ENCODE measurements around the gene RAB11A.

The RAB11A gene

DNA sequence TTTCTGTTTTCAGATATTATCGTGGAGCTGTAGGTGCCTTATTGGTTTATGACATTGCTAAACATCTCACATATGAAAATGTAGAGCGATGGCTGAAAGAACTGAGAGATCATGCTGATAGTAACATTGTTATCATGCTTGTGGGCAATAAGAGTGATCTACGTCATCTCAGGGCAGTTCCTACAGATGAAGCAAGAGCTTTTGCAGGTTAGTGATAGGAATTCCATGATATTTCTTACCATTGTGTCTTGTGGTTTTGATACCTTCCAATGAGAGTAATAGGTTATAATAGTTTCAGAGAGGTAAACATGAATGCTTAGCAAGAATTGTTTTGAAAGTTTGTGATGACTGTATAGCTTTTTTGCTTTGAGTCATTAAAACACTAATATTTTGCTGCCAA is 8.5 kb downstream of the RAB11A start:
- Histone ChIP-seq H3K27ac (no peak overlapping the region), H3K4me3 (no peak overlapping the region)

DNA sequence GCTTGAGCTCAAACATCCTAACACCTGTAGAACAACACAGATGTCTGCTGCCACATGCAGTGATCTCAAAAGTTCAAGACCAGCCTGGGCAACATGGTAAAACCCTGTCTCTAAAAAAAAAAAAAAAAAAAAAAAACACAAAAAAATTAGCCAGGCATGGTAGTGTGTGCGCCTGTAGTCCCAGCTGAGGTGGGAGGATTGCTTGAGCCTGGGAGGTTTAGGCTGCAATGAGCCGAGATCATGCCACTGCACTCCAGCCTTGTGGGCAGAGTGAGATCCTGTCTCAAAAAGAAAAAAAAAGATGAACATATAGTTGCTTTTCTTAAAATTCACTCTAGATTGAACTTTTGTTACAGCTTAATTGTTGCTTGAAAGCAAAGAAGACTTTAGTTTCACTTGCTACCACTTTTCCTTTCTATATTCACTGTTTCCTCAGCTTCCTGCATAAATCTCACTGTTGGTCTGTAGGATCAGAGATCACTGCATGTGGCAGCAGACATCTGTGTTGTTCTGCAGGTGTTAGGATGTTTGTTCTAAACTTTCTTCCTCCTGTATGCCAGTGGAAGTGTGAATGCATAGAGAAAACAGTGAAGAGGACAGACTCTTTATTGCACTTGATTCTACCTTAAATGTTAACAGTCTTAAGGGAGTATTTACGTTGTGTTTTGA is 12.6 kb downstream of the RAB11A start:
- no peak overlapping the region for H3K27ac ChIP-seq
- H3K4me3 ChIP-seq: no peak overlapping the region

DNA sequence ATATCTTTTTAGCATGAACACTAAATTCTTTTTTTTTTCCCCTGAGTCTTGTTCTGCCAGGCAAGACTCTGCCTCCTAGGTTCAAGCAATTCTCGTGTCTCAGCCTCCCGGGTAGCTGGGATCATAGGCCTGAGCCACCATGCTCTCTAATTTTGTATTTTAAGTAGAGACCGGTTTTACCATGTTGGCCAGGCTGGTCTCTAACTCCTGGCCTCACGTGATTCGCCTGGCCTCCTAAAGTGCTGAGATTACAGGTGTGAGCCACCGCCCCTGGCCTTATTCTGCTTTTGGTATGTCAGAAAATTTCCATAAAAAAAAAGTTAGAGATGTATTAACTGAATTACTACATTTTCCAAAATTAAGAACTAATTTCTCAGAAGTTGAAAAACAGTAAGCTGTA is 14.3 kb downstream of the RAB11A start:
- Histone ChIP-seq H3K4me3 (no peak overlapping the region), H3K27ac (no peak overlapping the region)

DNA sequence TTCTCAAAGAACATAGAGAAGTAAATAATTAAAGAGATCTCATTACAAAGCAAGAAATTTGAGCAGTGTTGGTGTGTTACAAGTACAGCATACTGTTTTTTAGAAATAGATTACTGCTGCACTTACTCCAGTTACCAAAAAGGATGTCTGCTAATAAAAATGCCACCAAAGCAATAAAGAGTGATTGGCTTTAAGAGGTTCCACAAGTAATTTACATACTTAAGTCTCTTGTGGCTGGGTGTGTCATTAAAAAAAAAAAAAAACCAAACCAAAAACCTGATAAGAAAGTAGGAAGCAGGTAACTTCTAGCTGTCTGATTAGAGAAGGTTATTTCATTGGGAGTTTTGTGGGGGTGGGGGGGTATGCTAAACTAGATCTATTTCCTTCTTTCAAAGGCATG is 15.2 kb downstream of the RAB11A start:
- peak overlapping the region in 1 of 21 experiments; percentile 1 for H3K27ac ChIP-seq
- no peak overlapping the region for H3K4me3 ChIP-seq

DNA sequence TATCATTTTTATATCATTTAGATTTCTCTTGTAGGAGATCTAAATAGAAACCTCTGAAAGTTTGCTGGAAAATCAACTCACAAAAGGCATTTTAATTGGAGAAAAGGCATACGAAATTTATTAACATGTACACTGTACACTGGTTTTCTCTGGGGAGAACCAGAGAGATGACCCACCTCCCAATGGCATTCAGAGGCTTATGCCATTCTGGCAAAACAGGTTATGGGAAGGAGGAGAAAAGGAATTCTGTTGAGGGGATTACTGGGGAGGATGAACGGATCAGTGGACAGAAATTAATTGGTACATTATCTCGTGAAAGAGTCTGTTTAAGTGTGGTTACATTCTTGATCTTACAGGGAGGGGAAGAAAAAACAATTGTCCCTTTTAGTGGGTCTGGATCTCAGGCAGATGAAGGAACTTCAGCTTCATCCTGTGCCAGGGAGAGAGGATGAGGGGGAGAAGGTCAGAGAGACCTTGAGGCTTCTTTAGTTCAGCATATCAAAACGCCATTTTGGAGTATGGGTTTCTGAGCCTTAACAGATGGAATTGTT is 16.5 kb downstream of the RAB11A start:
- Histone ChIP-seq H3K4me3 (no peak overlapping the region), H3K27ac (no peak overlapping the region)

DNA sequence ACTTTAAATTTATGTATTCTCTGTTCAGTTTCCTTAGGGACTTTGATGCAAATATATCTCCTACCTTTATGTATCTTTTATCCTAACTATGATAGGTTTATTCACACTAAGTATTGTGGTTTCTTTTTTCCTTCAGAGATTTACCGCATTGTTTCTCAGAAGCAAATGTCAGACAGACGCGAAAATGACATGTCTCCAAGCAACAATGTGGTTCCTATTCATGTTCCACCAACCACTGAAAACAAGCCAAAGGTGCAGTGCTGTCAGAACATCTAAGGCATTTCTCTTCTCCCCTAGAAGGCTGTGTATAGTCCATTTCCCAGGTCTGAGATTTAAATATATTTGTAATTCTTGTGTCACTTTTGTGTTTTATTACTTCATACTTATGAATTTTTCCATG is 18.3 kb downstream of the RAB11A start:
- Histone ChIP-seq H3K27ac (peak overlapping the region in 2 of 21 experiments; percentile 13 to 16), H3K4me3 (no peak overlapping the region)

DNA sequence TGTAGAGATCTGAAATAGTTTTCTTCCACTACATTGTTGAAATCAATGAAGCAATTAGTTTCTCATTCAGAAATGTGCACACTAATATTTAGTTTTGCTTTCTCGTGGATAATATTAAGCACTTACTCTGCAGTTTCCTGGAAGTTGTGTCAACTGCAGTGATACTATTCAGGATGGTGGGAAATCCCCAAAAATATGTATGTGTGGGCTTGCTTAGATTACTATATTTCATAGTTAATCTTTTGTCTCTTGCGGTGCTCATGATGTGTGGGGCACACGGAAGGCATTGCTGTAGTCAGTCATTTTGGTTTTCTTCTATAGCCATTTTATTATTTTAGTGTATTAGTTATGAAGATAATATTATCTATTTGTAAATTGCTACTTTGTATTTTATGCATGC is 19.7 kb downstream of the RAB11A start:
- Histone ChIP-seq H3K27ac (peak overlapping the region in 1 of 21 experiments; percentile 33), H3K4me3 (no peak overlapping the region)

DNA sequence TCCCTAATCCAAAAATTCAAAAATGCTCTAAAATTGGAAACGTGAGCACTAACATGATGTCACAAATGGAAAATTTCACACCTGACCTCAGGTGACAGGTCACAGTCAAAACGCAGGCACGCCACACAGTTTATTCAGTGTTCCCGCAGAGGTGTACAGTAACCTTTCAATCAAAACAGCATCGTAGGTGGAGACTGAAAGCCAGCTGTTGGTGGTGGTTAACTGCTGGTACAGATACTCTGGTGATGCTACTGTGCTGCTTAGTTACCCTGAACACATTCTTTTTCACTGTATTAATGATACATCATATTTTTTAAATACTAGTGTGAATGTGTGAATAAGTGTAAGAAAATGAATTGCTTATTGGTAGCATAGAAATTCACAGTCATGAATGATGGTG is 23.8 kb downstream of the RAB11A start:
- no peak overlapping the region for H3K4me3 ChIP-seq
- H3K27ac ChIP-seq: no peak overlapping the region

DNA sequence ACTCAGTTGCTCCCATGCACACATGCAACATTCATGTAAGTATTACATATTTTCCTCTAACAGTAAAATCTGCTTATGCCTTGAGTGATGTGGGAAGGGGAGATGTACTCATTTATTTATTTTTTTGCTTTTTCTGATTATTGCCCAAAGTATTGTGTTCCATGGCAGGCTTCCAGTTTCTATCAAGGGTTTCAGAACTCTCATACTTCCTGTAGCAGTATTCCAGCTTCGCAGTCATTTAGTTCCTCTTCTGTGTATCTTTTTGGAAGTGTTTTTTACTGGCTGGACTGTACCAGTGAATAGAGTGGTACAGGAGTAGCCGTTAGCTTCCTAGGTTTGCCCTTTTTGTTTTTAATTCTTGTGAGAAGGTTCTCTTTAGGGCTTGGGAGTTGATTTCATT is 26.9 kb downstream of the RAB11A start:
- no peak overlapping the region for H3K27ac ChIP-seq
- no peak overlapping the region for H3K4me3 ChIP-seq

DNA sequence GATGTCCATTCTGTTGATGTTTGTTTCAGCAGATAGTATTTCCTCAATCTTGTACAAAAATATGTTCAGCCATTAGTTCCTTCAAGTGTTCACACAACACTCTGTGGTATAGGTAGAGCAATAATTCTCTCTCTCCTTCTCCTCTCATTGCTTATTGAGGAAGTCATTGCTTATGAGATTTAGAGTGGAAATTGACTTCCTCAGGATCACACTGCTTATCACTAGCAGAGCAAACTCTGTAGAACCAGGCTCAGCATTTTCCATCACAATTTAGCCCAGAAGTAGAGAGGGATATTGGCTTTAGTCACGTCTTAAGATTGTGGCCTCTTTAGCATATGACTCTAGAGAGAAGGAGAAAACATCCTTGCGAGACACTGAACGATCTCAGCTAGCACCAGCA is 31.2 kb downstream of the RAB11A start:
- Histone ChIP-seq H3K27ac (peak overlapping the region in 2 of 21 experiments; percentile 1 to 51), H3K4me3 (no peak overlapping the region)

DNA sequence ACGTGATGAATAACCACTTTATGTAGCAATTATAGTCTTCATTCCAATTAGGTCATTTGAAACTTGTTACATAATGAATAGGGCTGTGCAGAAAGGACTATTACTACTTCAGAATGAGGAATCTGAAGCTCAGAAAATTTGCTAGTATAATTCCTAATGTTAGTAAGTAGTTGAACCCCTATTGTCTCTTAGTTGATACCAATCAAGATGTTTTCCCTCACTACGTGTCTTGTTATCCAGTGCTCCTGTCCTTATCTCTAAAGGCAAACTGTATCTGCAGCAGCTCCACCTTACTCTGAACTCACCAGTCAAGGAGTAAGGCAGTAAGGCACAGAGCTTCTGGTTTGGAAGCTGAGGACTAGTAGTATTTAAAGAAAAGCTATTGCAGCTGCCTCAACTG is 32.0 kb downstream of the RAB11A start:
- no peak overlapping the region for H3K4me3 ChIP-seq
- peak overlapping the region in 9 of 21 experiments; percentile 4 to 68 (median 51) for H3K27ac ChIP-seq

DNA sequence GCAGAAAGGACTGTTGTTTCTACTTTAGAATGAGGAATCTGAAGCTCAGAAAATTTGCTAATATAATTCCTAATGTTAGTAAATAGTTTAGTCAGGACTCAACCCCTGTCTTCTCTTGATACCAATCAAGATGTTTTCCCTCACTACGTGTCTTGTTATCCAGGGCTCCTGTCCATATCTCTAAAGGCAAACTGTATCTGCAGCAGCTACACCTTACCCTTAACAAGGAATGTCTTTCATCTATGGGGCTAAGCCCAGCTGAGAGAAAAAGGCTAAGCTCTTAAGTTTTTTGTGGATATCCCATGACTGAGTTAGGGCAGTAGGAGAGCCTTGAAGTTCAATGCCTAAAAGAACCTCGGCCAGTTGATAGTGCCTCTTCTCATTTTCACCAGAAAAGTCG is 32.5 kb downstream of the RAB11A start:
- Histone ChIP-seq H3K27ac (peak overlapping the region in 14 of 21 experiments; percentile 4 to 68 (median 38)), H3K4me3 (no peak overlapping the region)

DNA sequence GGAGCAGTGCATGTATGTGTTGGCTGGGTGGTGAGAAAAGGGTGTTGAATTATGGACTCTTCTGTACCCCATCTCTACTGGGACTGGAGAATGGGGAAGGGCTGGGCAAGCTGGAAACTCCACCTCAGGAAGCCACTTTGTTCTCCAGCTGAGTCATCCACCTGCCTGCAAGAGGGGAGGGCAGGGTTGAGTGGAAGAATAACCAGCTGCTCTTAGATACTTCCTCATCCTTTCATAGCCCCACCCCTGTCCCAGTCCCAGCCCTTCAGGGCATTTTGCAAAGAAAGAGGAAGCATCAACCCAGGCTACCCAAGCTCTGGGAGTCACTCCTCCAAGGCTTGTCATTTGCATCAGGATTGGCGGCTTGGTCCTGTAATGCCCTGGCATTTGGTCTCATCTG is 33.1 kb downstream of the RAB11A start:
- Histone ChIP-seq H3K27ac (peak overlapping the region in 11 of 21 experiments; percentile 4 to 68 (median 38)), H3K4me3 (no peak overlapping the region)

DNA sequence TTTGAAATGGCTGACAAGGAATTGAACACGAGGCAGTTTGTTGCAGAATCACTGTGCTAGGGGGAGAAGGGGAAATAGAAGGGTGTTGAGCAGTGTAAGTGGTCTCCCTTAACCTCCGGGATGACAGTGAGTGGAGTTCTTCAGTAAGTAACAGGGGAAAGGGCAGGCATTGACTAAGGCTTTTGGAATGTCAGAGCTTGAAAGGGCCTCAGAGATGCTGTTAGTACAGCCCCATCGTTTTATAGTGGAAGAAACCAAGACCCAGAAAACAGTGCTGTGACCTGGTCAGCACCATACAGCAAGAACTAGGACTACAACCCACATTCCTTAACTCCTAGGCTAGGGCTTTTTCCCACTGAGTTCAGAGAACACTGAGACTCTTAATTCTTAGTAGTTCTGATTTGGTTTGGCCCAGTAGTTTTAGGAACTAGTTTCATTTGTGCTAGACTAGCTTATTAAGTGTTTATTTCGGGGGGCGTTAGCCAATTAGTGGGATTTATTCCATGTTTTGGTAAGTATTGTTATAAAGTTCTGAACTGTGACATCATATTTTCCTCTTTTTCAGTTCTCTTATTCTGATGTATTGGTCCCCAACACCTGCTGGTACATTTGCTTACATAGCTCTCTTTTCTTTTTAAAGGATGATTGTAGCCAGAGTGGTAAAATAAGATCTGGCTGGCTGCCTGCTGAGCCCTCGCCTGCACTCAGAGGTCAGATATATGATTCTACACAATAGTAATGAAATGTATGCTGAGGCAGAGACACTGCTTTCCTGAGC is 34.2 kb downstream of the RAB11A start:
- peak overlapping the region in 3 of 21 experiments; percentile 8 to 62 (median 56) for H3K27ac ChIP-seq
- no peak overlapping the region for H3K4me3 ChIP-seq

DNA sequence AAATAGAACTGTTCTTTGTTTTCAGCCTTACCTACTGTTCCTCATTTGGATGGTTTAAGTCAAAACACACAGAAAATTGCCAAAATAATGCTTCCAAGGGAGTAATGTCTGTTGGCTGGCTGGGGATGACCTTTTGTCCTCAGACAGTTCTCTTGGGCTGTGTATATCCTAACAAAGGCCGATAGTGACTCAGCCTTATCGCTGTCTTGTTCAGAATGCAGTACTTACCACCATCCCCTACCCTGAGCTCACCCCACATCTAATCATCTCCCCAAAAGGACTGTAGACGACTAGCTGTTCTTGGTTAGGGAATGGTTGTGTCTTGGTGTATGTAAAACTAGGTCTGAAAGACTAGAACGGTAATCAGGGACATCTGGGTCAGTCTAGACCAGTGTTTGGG is 35.0 kb downstream of the RAB11A start:
- Histone ChIP-seq H3K4me3 (no peak overlapping the region), H3K27ac (peak overlapping the region in 1 of 21 experiments; percentile 42)

DNA sequence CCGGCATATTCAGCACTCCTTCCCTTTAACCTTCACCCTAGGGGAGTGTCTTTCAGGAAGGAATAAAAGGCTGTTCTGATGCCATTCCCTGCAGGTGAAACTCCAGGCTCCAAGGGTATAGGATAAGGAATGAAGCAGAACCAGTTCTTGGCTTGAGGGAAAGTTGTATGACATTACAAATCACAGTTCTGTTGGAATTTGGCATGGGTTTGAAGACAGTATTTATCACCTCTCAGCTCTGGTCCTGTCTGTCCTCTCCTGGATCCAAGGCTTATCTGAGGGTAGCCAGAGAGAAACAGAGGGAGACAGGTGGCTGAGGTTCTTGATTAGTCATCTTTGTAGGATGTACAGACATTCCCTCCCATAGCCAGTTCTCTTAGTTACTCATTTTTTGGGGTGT is 37.1 kb downstream of the RAB11A start:
- Histone ChIP-seq H3K4me3 (no peak overlapping the region), H3K27ac (peak overlapping the region in 2 of 21 experiments; percentile 6 to 38)

DNA sequence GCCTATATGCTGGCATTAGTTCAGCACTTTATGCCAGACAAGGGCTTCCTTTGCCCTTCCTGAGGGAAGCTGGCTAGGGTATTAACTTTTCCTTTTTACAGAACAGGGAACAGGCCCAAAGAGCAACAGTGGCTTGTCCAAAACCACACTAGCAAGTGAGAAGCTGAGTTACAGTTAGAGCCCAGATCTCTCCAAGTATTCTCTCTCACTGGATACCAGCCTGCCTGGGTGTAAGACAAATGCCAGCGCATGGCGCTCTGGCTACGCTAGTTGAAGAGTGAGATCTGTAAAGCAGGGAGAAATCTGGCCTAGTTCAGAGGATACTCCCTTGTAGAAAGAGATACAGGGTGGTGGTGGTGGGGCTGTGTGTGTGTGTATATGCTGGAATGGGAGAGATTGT is 38.4 kb downstream of the RAB11A start:
- H3K4me3 ChIP-seq: no peak overlapping the region
- peak overlapping the region in 3 of 21 experiments; percentile 32 to 43 (median 33) for H3K27ac ChIP-seq

DNA sequence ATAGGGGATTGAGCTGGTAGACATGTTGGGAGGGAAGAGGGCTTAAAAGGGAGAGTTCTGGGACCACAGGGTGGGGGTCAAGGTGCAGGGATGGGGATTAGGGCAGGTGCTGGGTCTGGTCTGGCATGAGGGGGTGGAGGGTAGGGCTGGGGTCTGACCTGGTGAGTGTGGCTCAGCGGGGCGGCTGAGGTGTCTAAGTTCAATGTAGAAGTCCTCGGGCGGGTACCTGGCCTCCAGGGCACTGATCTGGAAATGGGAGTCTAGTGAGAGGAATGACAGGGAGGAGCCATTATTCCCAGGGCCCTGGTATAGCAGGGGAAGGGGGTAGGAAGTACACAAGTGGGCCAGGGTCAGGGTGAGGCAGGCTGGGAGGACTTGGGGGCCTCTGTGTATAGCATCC is 39.6 kb downstream of the RAB11A start:
- no peak overlapping the region for H3K4me3 ChIP-seq
- no peak overlapping the region for H3K27ac ChIP-seq

DNA sequence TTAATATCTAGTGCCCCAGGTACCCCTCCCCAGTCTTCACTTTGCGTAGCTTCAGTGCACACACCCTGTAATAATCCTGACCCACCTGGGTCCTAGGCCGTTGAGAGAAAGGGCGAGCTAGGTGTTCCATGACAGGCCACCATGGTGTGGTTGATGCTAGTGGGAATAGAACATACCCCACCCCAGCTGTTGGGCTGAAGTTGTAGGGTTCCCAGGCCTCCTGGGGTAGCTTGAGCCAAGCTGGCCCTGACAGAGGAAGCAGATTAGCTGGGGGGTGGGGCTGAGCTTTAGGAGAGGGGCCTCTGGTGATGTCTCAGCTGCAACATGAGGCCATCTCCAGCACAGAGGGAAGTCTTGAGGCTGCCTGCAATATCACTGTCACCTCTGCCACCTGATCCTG is 40.5 kb downstream of the RAB11A start:
- Histone ChIP-seq H3K27ac (no peak overlapping the region), H3K4me3 (no peak overlapping the region)

DNA sequence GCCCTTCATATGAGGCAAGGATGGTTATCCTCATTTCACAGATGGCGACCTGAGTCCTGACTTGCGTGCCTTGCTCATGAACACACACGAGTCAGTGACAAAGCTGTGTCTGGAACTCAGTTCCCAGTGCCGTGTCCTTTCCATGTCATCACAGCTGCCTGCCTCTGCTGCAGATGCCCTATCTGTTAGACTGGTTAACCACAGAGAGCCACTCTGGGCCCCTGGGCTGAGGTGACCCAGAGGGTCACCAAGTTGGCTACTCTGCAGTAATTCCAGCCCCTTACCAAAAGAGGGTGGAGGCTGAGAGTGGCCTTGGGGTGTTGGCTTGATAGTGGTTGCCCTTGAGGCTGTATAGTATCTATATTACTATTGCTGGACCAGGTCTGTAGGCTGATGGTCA is 41.0 kb downstream of the RAB11A start:
- no peak overlapping the region for H3K27ac ChIP-seq
- H3K4me3 ChIP-seq: no peak overlapping the region

DNA sequence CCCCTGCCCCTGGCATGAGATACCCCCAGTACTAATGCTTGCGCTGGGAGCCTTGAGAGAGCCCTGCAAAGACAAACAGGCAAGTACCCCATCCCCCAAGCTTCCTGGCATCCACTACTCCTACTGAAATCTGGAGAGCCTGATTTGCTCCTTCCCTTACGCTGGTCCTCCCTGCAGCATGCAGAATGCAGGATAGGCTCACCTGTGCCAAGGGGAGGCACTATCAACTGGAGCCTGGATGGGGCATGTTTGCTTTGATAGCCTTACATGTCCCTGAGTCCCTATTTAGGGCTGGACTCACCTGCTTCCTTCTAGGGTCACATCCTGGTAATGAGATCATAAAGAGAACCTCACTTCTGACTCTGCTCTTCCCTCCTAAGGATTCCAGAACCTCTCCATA is 42.9 kb downstream of the RAB11A start:
- Histone ChIP-seq H3K27ac (no peak overlapping the region), H3K4me3 (no peak overlapping the region)

Data from skin epidermis (tissue), 12 donors.